Measurements from ENCODE around the gene UGT1A1. TPM values are rescaled to one million over a fixed set of nuclear protein-coding genes. Genes with fewer than 3 reads are reported as not detected.

UGT1A1 gene
- total and polyA plus RNA-seq, 2 of the 13 experiments (the other 11 are each of a cell fraction or from before 2014, with no cell fraction given) = 0.69 to 0.75 TPM

DNA sequence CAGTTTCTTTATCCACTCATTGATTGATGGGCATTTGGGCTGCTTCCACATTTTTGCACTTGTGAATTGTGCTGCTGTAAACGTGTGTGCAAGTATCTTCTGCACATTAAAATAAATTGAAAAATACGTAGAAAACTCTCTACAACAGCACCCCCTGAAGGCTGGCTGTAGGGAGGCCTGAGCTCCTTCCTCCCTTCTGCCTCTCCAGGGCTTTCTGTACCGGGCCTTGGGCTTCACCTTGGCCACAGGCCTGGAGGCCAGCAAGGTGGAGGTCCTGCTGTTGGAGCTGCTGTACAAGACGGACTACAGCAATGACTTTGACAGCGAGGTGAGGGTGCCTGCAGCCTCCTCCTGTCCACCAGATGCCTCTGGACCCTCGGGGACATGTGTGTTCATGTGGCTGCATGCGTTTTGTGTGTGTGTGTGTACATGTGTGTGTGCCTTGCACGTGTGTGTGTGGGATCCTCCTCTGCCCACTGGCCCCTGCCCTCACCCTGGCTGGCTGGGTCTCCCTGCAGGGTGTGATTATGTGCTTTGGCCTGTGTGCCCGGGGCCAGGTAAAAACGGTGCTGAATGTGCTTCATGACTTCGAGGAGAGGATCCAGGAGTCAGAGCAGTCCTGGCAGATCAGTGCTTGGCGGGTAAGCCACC is 47.3 kb downstream of the UGT1A1 start (continued):
- TF ChIP-seq ZBTB34 (CRISPR knock-in tag; IDR thresholded peaks at IDR 0.05) (no peak), RAD21 (CRISPR knock-in tag; IDR thresholded peaks at IDR 0.05) (0 out of 2 replicates have a peak, but pooled peaks have one; percentile 10), CSRNP2 (CRISPR knock-in tag; conservative IDR thresholded peaks at IDR 0.05; ENCODE audit: low read depth) (no peak)

- no peak for TF ChIP-seq RNF2 (conservative IDR thresholded peaks at IDR 0.05; ENCODE audit: low read depth)
- intact Hi-C loops (cut with micrococcal nuclease; ENCODE audit: unreplicated experiment) (no loop called here), in situ Hi-C loops (cut with HindIII; ENCODE audit: extremely low pct_ligation_motif_present, low pct_unique_long_range_greater_than_20kb) (no loop called here)
- Histone ChIP-seq H3K4me3 (replicated peaks in 1 of 3; ENCODE audit: insufficient read depth in 1 of 3, low read depth in 2 of 3, low read length in 3 of 3) (no peak overlapping the region), H3K9me3 (ENCODE audit: low read length) (no peaks in the 10 kb centered on the region), H2AFZ (ENCODE audit: low read length) (no peak overlapping the region), H3K4me1 (ENCODE audit: insufficient read depth, low read length) (no peaks in the 10 kb centered on the region), H3K36me3 (replicated peaks in 1 of 2; ENCODE audit: control insufficient read depth in 1 of 2, insufficient read depth in 2 of 2, low read length in 2 of 2) (no peaks in the 10 kb centered on the region), H4K20me1 (ENCODE audit: insufficient read depth, low read length) (no peaks in the 10 kb centered on the region), H3K27me3 (ENCODE audit: control insufficient read depth in 1 of 2, insufficient read depth in 2 of 2, low read length in 2 of 2) (peaks cover 0 to 43% of the 10 kb centered on the region in 2 experiments; a peak in 3 of 5 replicates), H3K9ac (ENCODE audit: insufficient read depth, low read depth, low read length) (no peak overlapping the region), H3K79me2 (ENCODE audit: insufficient read depth, low read length) (no peaks in the 10 kb centered on the region), H3K4me2 (ENCODE audit: low read depth, low read length) (no peak overlapping the region), H3K27ac (ENCODE audit: extremely low read length, insufficient read depth, low read length) (no peak overlapping the region)
- ATAC-seq (no peak), FAIRE-seq (no peak), DNase-seq (ENCODE audit: low spot score) (no peak)
- ChIA-PET POLR2A (no interaction called here), CTCF (ENCODE audit: low intra/inter-chr PET ratio, low total read pairs) (no interaction called here)
- 50% methylated on average over 9 of the region's 10 CpGs for WGBS (ENCODE audit: low lambda C conversion rate)
- BruUV-seq (replicated peaks) = no TSS peak
Measured at GRCh38 chr2:233807966-233808935, 48.2 kb downstream of the UGT1A1 start.
